ENCODE measurements around the gene PAFAH2.

The PAFAH2 gene

DNA sequence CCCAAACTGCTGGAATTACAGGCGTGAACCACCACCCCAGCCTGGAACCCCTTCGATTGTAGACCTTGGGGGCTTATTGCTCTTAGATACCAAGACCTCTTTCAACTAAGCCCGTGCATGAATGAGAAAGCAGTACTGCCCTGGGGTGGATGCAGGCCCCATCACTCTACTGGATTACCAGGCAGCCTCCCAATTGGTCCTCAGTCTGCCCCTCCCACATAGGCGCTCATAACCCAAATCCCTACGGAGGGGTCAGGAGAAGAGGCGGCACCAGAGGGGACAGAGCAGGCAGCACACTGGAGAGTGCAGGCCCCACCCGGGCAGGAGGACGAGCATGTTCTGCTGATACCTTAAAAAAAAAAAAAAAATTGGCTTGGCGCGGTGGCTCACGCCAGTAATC is 79.2 kb downstream of the PAFAH2 start:
- in situ Hi-C loops (cut with HindIII; ENCODE audit: low pct_ligation_motif_present, low pct_unique_long_range_greater_than_20kb, low sequenced_read_pairs) = no loop called here
- no peak for DNase-seq

GRCh38 chr1:25917996-25918395 is 79.9 kb downstream of the PAFAH2 start:
- DNase-seq = no peak
- in situ Hi-C loops (cut with HindIII; ENCODE audit: low pct_ligation_motif_present, low pct_unique_long_range_greater_than_20kb, low sequenced_read_pairs) = no loop called here

GRCh38 chr1:25916460-25916859 is 81.4 kb downstream of the PAFAH2 start:
- in situ Hi-C loops (cut with HindIII; ENCODE audit: low pct_ligation_motif_present, low pct_unique_long_range_greater_than_20kb, low sequenced_read_pairs) = no loop called here
- no peak for DNase-seq

DNA sequence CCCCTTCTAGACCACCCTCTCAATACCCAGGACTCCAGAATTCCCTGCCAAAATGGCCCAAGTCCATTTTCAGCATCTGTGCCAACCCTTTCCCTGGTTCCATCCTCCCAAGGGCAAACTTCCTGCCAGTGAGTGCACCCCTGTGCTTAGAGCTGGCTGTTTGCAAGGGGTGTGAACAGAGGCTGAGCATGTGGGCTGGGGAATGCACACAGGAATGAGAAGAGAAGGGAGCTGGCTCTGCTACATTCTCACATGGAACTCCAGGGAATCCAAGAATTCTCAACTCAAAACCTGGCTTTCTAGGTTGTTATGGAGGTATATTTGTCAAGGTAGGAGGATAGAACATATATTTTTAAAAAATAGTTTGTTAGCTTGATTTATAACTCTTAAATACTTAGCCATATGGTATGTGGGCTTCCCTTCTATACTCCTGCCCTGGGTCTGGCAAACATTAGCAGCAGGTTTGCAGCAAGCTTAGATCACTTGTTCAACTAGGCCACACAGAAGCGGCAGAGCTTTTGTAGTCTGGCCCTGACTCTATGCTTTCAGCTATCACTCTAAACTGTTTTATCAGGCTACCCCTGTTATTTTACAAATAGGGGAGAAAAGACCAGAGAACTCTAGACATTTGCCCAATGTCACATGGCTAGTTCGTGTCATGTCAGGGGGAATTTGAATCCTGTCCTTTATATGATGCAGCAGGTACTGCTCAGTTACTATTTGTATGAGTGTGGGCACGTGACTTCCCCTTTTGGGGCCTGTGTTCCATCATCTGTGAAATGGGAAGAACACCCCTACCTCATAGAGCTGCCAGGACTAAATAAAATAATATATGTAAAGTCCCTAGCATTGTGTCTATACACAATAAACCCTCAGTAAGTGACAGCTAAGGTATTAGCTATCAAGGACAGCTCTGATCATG is 83.5 kb downstream of the PAFAH2 start:
- DNase-seq = no peak
- in situ Hi-C loops (cut with HindIII; ENCODE audit: low pct_ligation_motif_present, low pct_unique_long_range_greater_than_20kb, low sequenced_read_pairs) = no loop called here

GRCh38 chr1:25913206-25913605 is 84.7 kb downstream of the PAFAH2 start:
- DNase-seq = no peak
- in situ Hi-C loops (cut with HindIII; ENCODE audit: low pct_ligation_motif_present, low pct_unique_long_range_greater_than_20kb, low sequenced_read_pairs) = no loop called here

DNA sequence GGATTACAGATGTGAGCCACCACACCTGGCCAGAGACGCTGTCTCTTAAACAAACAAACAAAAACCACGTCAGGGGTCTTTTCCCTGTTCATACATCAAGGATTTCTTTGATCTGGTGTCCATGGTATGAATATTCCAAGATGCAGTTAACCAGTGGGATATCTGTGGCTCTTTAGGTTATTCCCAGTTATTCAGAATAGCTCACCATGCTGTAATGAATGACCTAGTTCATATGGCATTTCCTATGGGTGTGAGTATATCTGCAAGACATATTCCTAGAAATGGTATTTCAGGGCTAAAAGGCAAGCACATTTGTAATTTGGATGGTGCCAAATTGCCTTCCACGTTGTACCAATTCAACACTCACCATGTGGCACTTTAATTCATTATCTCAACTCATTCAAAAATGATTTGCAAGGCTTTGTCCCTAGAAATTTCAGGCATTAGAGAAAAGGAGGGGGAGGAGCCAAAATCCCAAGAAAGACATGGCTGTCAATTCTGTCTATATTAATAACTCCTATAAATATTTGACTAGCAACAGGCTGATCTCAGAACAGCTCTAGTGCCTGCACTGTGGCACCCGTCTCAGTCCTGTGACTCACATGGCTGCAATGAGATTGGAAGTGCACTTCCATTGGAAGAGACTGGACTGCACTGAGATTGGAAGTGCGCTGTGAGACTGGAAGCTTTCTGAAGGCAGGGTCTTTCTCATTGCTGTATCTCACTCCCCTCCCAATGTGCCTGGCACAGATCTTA is 85.6 kb downstream of the PAFAH2 start:
- in situ Hi-C loops (cut with HindIII; ENCODE audit: low pct_ligation_motif_present, low pct_unique_long_range_greater_than_20kb, low sequenced_read_pairs) = no loop called here
- no peak for DNase-seq

DNA sequence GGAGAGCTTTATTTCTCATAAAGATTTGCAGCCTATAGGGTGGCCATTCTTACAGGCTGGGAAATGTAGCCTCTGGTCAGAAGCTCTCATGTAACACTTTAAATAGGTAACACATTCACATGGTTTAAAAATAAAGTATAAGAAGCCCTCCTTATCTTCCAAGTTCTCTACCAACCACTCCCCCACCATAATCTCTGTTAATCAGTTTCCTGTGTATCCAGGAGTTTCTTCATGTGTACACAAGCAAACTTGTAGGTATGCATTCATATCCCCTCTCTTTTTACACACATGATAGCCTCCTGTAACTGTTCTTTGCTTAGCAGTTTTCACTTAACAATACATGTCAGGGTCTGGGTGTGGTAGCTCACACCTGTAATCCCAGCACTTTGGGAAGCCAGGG is 86.7 kb downstream of the PAFAH2 start:
- in situ Hi-C loops (cut with HindIII; ENCODE audit: low pct_ligation_motif_present, low pct_unique_long_range_greater_than_20kb, low sequenced_read_pairs) = no loop called here
- DNase-seq = no peak

Measured in ACHN (cell line).